ENCODE measurements around the gene GLDN.
A peak's percentile ranks its signal among the peaks of the same experiment; 100 is the strongest.

The GLDN gene

GRCh38 chr15:51332206-51333147 lies 9.0 kb upstream of the GLDN start:
- H3K9me3 Mint-ChIP-seq = peaks cover 0 to 3% of the 10 kb centered on the region in 2 donors

GRCh38 chr15:51333571-51333970 lies 7.9 kb upstream of the GLDN start:
- no peak for ATAC-seq (replicated peaks)
- peaks cover 0 to 3% of the 10 kb centered on the region in 2 donors for H3K9me3 Mint-ChIP-seq
- no peak overlapping the region for H3K27ac Mint-ChIP-seq
- H3K27me3 Mint-ChIP-seq = peaks cover 0 to 5% of the 10 kb centered on the region in 2 donors
- no peak for DNase-seq
- H3K4me3 Mint-ChIP-seq = no peak overlapping the region
- H3K4me1 Mint-ChIP-seq = peaks cover 20 to 21% of the 10 kb centered on the region in 2 donors
- no peaks in the 10 kb centered on the region for H3K36me3 Mint-ChIP-seq

More at GRCh38 chr15:51332206-51333147, 9.0 kb upstream of the GLDN start:
- ATAC-seq (replicated peaks) (peak in 1 of 2 donors; percentile 5), DNase-seq (no peak)
- peaks cover 20 to 21% of the 10 kb centered on the region in 2 donors for H3K4me1 Mint-ChIP-seq
- peaks cover 0 to 5% of the 10 kb centered on the region in 2 donors for H3K27me3 Mint-ChIP-seq
- H3K36me3 Mint-ChIP-seq = no peaks in the 10 kb centered on the region
- no peak overlapping the region for H3K27ac Mint-ChIP-seq
- H3K4me3 Mint-ChIP-seq = no peak overlapping the region

- Mint-ChIP-seq H3K4me3 (no peak overlapping the region), H3K36me3 (no peaks in the 10 kb centered on the region), H3K4me1 (peaks cover 20 to 21% of the 10 kb centered on the region in 2 donors), H3K27ac (peak overlapping the region; percentile 76), H3K9me3 (peaks cover 0 to 3% of the 10 kb centered on the region in 2 donors), H3K27me3 (peaks cover 0 to 5% of the 10 kb centered on the region in 2 donors)
- no peak for DNase-seq
- peak; percentile 38 to 43 for ATAC-seq (replicated peaks)
These were observed 7.4 kb upstream of the GLDN start for GRCh38 chr15:51334011-51334451.

- Mint-ChIP-seq H3K9me3 (no peaks in the 10 kb centered on the region), H3K36me3 (no peaks in the 10 kb centered on the region), H3K4me3 (no peak overlapping the region), H3K27me3 (peaks cover under 1 to 6% of the 10 kb centered on the region in 2 donors), H3K27ac (no peak overlapping the region), H3K4me1 (peaks cover 16 to 24% of the 10 kb centered on the region in 2 donors)
- ATAC-seq (replicated peaks) (peak; percentile 42 to 63), DNase-seq (no peak)
These were observed 6.4 kb upstream of the GLDN start for GRCh38 chr15:51335087-51335486.

GRCh38 chr15:51335538-51336410 lies 5.7 kb upstream of the GLDN start:
- peak; percentile 88 to 91 for ATAC-seq (replicated peaks)
- peak overlapping the region; percentile 39 for H3K27ac Mint-ChIP-seq

GRCh38 chr15:51338496-51338895 lies 3.0 kb upstream of the GLDN start, which contains the start of gene CYP19A1:
TSS of gene CYP19A1 (minus strand) at chr15:51338596. CDS start at chr15:51242912, 95,684 bp downstream.
- H3K4me1 Mint-ChIP-seq = peaks cover 17 to 45% of the 10 kb centered on the region in 2 donors
- peaks cover 3 to 27% of the 10 kb centered on the region in 2 donors for H3K27me3 Mint-ChIP-seq
- no peaks in the 10 kb centered on the region for H3K36me3 Mint-ChIP-seq
- no peak within 1 kb of the TSS for H3K4me3 Mint-ChIP-seq
- no peak for ATAC-seq (replicated peaks)
- H3K27ac Mint-ChIP-seq = peak within 1 kb of the TSS; percentile 63
- no peaks in the 10 kb centered on the region for H3K9me3 Mint-ChIP-seq
- DNase-seq = no peak

More at GRCh38 chr15:51335538-51336410, 5.7 kb upstream of the GLDN start:
- Mint-ChIP-seq H3K36me3 (no peaks in the 10 kb centered on the region), H3K27me3 (peaks cover 0 to 12% of the 10 kb centered on the region in 2 donors), H3K4me1 (peaks cover 16 to 28% of the 10 kb centered on the region in 2 donors), H3K4me3 (peak overlapping the region in 1 of 2 donors; percentile 4), H3K9me3 (no peaks in the 10 kb centered on the region)
- peak; percentile 17 for DNase-seq

- peak in 1 of 2 donors; percentile 5 for ATAC-seq (replicated peaks)
- Mint-ChIP-seq H3K36me3 (no peaks in the 10 kb centered on the region), H3K4me3 (peak overlapping the region; percentile 53 to 67), H3K9me3 (no peaks in the 10 kb centered on the region), H3K27me3 (peaks cover 6 to 27% of the 10 kb centered on the region in 2 donors), H3K27ac (peak overlapping the region; percentile 16), H3K4me1 (peaks cover 6 to 30% of the 10 kb centered on the region in 2 donors)
- DNase-seq = no peak
These were observed 958 bp downstream of the GLDN start for GRCh38 chr15:51342227-51342999.

- ATAC-seq (replicated peaks) (peak; percentile 88 to 90), DNase-seq (peak; percentile 12)
- Mint-ChIP-seq H3K4me1 (peaks cover 6 to 31% of the 10 kb centered on the region in 2 donors), H3K9me3 (no peaks in the 10 kb centered on the region), H3K4me3 (peak overlapping the region; percentile 1 to 5), H3K27me3 (peaks cover 6 to 27% of the 10 kb centered on the region in 2 donors), H3K27ac (no peak overlapping the region), H3K36me3 (no peaks in the 10 kb centered on the region)
These were observed 2.0 kb downstream of the GLDN start for GRCh38 chr15:51343466-51343865.

- DNase-seq (no peak), ATAC-seq (replicated peaks) (no peak)
- H3K27me3 Mint-ChIP-seq = peaks cover 7 to 14% of the 10 kb centered on the region in 2 donors
- no peaks in the 10 kb centered on the region for H3K36me3 Mint-ChIP-seq
- no peak overlapping the region for H3K27ac Mint-ChIP-seq
- peaks cover 8 to 28% of the 10 kb centered on the region in 2 donors for H3K4me1 Mint-ChIP-seq
- H3K9me3 Mint-ChIP-seq = no peaks in the 10 kb centered on the region
- no peak overlapping the region for H3K4me3 Mint-ChIP-seq
These were observed 4.7 kb downstream of the GLDN start for GRCh38 chr15:51346136-51346535.

GRCh38 chr15:51348688-51349087 lies 7.2 kb downstream of the GLDN start:
- Mint-ChIP-seq H3K9me3 (no peaks in the 10 kb centered on the region), H3K4me3 (no peak overlapping the region), H3K36me3 (no peaks in the 10 kb centered on the region), H3K27me3 (peaks cover 8 to 15% of the 10 kb centered on the region in 2 donors), H3K4me1 (peaks cover 3 to 9% of the 10 kb centered on the region in 2 donors), H3K27ac (no peak overlapping the region)
- DNase-seq (no peak), ATAC-seq (replicated peaks) (peak; percentile 56 to 67)

GRCh38 chr15:51349156-51349844 lies 7.8 kb downstream of the GLDN start:
- no peak overlapping the region for H3K27ac Mint-ChIP-seq
- H3K27me3 Mint-ChIP-seq = peaks cover 10 to 15% of the 10 kb centered on the region in 2 donors
- H3K4me3 Mint-ChIP-seq = no peak overlapping the region
- ATAC-seq (replicated peaks) = no peak
- no peak for DNase-seq
- no peaks in the 10 kb centered on the region for H3K9me3 Mint-ChIP-seq
- H3K36me3 Mint-ChIP-seq = no peaks in the 10 kb centered on the region
- H3K4me1 Mint-ChIP-seq = peaks cover 2 to 6% of the 10 kb centered on the region in 2 donors

GRCh38 chr15:51350723-51351122 lies 9.3 kb downstream of the GLDN start:
- no peak for ATAC-seq (replicated peaks)
- H3K9me3 Mint-ChIP-seq = no peaks in the 10 kb centered on the region
- H3K4me1 Mint-ChIP-seq = peaks cover 2 to 6% of the 10 kb centered on the region in 2 donors
- no peak overlapping the region for H3K4me3 Mint-ChIP-seq
- H3K36me3 Mint-ChIP-seq = no peaks in the 10 kb centered on the region
- no peak for DNase-seq
- H3K27ac Mint-ChIP-seq = no peak overlapping the region
- H3K27me3 Mint-ChIP-seq = peaks cover 16 to 17% of the 10 kb centered on the region in 2 donors

GRCh38 chr15:51353976-51354375 lies 12.5 kb downstream of the GLDN start:
- Mint-ChIP-seq H3K27me3 (peaks cover 16 to 17% of the 10 kb centered on the region in 2 donors), H3K9me3 (no peaks in the 10 kb centered on the region), H3K27ac (no peak overlapping the region), H3K36me3 (no peaks in the 10 kb centered on the region), H3K4me3 (no peak overlapping the region), H3K4me1 (peaks cover 3 to 7% of the 10 kb centered on the region in 2 donors)
- no peak for ATAC-seq (replicated peaks)
- DNase-seq = no peak

Data from stimulated activated naive B cell treated with anti-CD40 and anti-IgM and Interleukin-4, amounts not matched to agents 10 μg/mL and 1 μg/mL and 100 μg/mL, for 72 hours (primary cell).